Endodermal cell (in vitro differentiated cells): ENCODE data around the gene ZBED4. TPM values are rescaled to one million over a fixed set of nuclear protein-coding genes. Genes with fewer than 3 reads are reported as not detected.
"Not testable (repeated sequence)": the region's sequence is repeated elsewhere in the genome, so short reads cannot be mapped to it uniquely, and the experiment has no call there.

ENCODE experiments used
- DNase-seq: peaks from one replicate; pipeline ENCODE4 v3.0.0-alpha.2; 2017
- H3K27ac ChIP-seq: 2 replicates; pipeline ENCODE4 v1.5.1; 2013; ENCODE audit warnings: mild to moderate bottlenecking, low read depth, low read length, moderate library complexity
- H3K27me3 ChIP-seq: 2 replicates; pipeline ENCODE4 v1.6.1; 2013; ENCODE audit warnings: mild to moderate bottlenecking, low read length, moderate library complexity; ENCODE audit not compliant: insufficient read depth, control insufficient read depth, poor library complexity, severe bottlenecking
- H3K36me3 ChIP-seq: 2 replicates; pipeline ENCODE4 v1.7.0; 2013; ENCODE audit warnings: mild to moderate bottlenecking, low read length, moderate library complexity; ENCODE audit not compliant: control insufficient read depth, insufficient read depth
- H3K4me1 ChIP-seq: one replicate; pipeline ENCODE4 v1.7.0; 2013; ENCODE audit warnings: low read length; ENCODE audit not compliant: control insufficient read depth, insufficient read depth
- H3K4me3 ChIP-seq: 2 replicates; pipeline ENCODE4 v1.5.1; 2013; ENCODE audit warnings: mild to moderate bottlenecking, low read length, moderate library complexity
- H3K9ac ChIP-seq: 2 replicates; pipeline ENCODE4 v1.6.1; 2013; ENCODE audit warnings: mild to moderate bottlenecking, low read length, moderate library complexity; ENCODE audit not compliant: poor library complexity, severe bottlenecking; ENCODE audit errors: extremely low read depth
- H3K9me3 ChIP-seq: 2 replicates; pipeline ENCODE4 v1.6.1; 2013; ENCODE audit warnings: mild to moderate bottlenecking, low read length, moderate library complexity; ENCODE audit not compliant: control insufficient read depth
- H3K27ac Mint-ChIP-seq: 2 replicates; pipeline ENCODE4 v1.8.0; 2020; ENCODE audit warnings: mixed read lengths
- H3K27me3 Mint-ChIP-seq: 2 replicates; pipeline ENCODE4 v1.8.0; 2021; ENCODE audit warnings: mild to moderate bottlenecking, mixed read lengths; ENCODE audit not compliant: insufficient read depth
- H3K36me3 Mint-ChIP-seq: 2 replicates; pipeline ENCODE4 v1.8.0; 2020; ENCODE audit warnings: low read depth, mixed read lengths
- H3K4me1 Mint-ChIP-seq: 2 replicates; pipeline ENCODE4 v1.8.0; 2020; ENCODE audit warnings: mixed read lengths
- H3K4me3 Mint-ChIP-seq: 2 replicates; pipeline ENCODE4 v1.8.0; 2020; ENCODE audit warnings: mild to moderate bottlenecking, moderate library complexity, mixed read lengths
- H3K9me3 Mint-ChIP-seq: 2 replicates; pipeline ENCODE4 v1.8.0; 2020; ENCODE audit warnings: mild to moderate bottlenecking, mixed read lengths
- WGBS, 2 experiments: methylation state at CpG; one replicate each; pipeline versions ENCODE4 v1.1.5 to v1.1.7; 2013; ENCODE audit warnings: missing lambda C conversion rate in 2 of 2, mixed read lengths in 1 of 2; ENCODE audit not compliant: insufficient coverage in 1 of 2, insufficient read length in 1 of 2; 5-methylcytosine and 5-hydroxymethylcytosine counted together
- total RNA-seq, 2 donors: library from RNA; stranded (reverse); fragmentation: NEBNext Ultra II Directional in 1 of 2; extraction: Animal tissue kit (Norgen Biotek cat#: 25700) in 1 of 2; gene quantifications; 2 replicates in 1 of 2; 3 replicates in 1 of 2; pipeline ENCODE4 v1.2.1, GENCODE V29; 2021
- TF ChIP-seq, protein P1 (sequence below): fragments of 200-600 bp; sonication (generic); conservative IDR thresholded peaks from 2 replicates; pipeline ENCODE4 v1.5.0; 2021; ENCODE audit warnings: antibody characterized with exemption, mild to moderate bottlenecking

Gene ZBED4
- total RNA-seq, 2 donors from 2014 or later = 22.0 to 26.6 TPM

DNA sequence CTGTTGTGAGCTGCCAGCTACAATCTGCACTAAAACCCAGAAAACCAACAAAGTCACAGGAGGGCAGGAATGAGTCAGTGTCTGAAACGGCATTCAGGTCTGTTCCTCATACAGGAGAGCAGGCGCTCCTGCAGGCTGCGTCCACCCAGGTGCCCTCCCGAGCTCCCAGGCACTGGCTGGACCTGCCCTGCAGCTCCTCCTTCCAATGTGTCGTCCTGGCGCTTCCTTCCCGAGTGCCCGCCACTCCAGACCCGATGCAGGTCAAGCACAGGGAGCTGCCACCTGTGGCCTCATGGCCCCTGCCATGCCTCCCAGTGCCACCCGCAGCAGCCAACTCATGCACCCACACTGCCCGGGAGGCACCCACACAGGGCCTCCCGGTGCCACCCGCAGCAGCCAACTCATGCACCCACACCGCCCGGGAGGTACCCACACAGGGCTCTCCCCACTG, 38.0 kb upstream of the ZBED4 start:
- peaks cover 85% of the 10 kb centered on the region for H3K36me3 ChIP-seq
- no peaks in the 10 kb centered on the region for H3K27me3 Mint-ChIP-seq
- H3K4me1 ChIP-seq = no peaks in the 10 kb centered on the region
- no peaks in the 10 kb centered on the region for H3K9me3 ChIP-seq
- H3K27me3 ChIP-seq = no peaks in the 10 kb centered on the region
- H3K4me3 ChIP-seq = no peak overlapping the region
- H3K9me3 Mint-ChIP-seq = no peaks in the 10 kb centered on the region
- peaks cover 84% of the 10 kb centered on the region for H3K36me3 Mint-ChIP-seq
- H3K4me3 Mint-ChIP-seq = no peak overlapping the region
- no peak for DNase-seq
- TF ChIP-seq, protein P1, sequence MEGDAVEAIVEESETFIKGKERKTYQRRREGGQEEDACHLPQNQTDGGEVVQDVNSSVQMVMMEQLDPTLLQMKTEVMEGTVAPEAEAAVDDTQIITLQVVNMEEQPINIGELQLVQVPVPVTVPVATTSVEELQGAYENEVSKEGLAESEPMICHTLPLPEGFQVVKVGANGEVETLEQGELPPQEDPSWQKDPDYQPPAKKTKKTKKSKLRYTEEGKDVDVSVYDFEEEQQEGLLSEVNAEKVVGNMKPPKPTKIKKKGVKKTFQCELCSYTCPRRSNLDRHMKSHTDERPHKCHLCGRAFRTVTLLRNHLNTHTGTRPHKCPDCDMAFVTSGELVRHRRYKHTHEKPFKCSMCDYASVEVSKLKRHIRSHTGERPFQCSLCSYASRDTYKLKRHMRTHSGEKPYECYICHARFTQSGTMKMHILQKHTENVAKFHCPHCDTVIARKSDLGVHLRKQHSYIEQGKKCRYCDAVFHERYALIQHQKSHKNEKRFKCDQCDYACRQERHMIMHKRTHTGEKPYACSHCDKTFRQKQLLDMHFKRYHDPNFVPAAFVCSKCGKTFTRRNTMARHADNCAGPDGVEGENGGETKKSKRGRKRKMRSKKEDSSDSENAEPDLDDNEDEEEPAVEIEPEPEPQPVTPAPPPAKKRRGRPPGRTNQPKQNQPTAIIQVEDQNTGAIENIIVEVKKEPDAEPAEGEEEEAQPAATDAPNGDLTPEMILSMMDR = no peak
- H3K9ac ChIP-seq = no peak overlapping the region
- WGBS, 2 experiments = 94 to 100% methylated on average over 5 to 15 of the region's 15 CpGs
- no peak overlapping the region for H3K27ac ChIP-seq
- H3K27ac Mint-ChIP-seq = no peak overlapping the region
- H3K4me1 Mint-ChIP-seq = no peaks in the 10 kb centered on the region

DNA sequence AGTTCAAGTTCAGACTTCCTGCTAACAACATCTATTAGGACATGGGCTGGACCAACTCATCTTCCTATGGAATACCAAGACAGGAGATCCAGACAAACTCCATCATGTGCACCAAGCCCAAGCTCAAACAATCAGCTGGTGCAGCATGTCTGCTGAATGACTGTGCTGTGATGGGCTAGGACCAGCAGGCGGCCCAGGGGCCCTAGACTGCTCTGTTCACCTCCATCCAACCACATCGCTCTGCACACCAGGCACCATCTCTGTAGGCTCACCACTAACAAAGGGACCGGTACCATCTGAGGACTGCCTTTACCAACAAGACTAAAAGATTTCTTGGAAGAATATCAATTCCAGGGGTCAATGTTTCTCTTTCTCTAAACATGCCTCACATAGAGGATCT, 36.3 kb upstream of the ZBED4 start:
- H3K36me3 Mint-ChIP-seq = peaks cover 87% of the 10 kb centered on the region
- TF ChIP-seq, protein P1 = no peak

DNA sequence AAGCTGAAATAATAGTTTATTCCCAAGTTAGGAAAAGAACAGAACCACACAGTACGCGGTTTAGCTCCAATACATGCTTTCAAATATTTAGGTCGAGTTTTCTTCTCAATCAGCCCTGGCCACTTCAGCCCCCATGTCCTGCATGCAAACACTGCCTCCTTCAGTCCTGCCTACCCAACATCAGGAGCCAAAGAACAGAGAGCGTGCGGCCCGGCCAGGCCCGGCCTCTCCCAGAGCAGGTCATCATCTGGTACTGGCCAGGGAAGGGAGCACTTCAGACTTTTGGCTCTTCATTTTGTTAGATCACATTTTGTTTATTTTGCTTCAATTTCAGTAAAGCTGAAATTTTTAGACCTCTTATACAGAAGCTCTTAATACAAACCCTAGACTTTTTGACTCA, 32.7 kb upstream of the ZBED4 start:
- no peak for DNase-seq
- Histone ChIP-seq H3K27ac (no peak overlapping the region), H3K4me1 (no peaks in the 10 kb centered on the region), H3K9ac (no peak overlapping the region), H3K9me3 (no peaks in the 10 kb centered on the region), H3K4me3 (no peak overlapping the region), H3K27me3 (no peaks in the 10 kb centered on the region), H3K36me3 (peaks cover 92% of the 10 kb centered on the region)
- TF ChIP-seq, protein P1 = peak; percentile 16
- Mint-ChIP-seq H3K36me3 (peaks cover 88% of the 10 kb centered on the region), H3K4me3 (no peak overlapping the region), H3K9me3 (no peaks in the 10 kb centered on the region), H3K27ac (peak overlapping the region; percentile 52), H3K4me1 (peaks cover 29% of the 10 kb centered on the region), H3K27me3 (no peaks in the 10 kb centered on the region)
- 95 to 98% methylated on average over 7 of the region's 7 CpGs for WGBS, 2 experiments

More for the DNA sequence above, 36.3 kb upstream of the ZBED4 start:
- no peak for DNase-seq
- Histone ChIP-seq H3K27ac (no peak overlapping the region), H3K4me3 (no peak overlapping the region), H3K36me3 (peaks cover 86% of the 10 kb centered on the region), H3K9ac (no peak overlapping the region), H3K9me3 (no peaks in the 10 kb centered on the region), H3K4me1 (no peaks in the 10 kb centered on the region), H3K27me3 (no peaks in the 10 kb centered on the region)
- WGBS, 2 experiments = 80 to 82% methylated on average over 3 of the region's 3 CpGs
- Mint-ChIP-seq H3K9me3 (no peaks in the 10 kb centered on the region), H3K4me1 (peaks cover 3% of the 10 kb centered on the region), H3K27me3 (no peaks in the 10 kb centered on the region), H3K4me3 (no peak overlapping the region), H3K27ac (no peak overlapping the region)

DNA sequence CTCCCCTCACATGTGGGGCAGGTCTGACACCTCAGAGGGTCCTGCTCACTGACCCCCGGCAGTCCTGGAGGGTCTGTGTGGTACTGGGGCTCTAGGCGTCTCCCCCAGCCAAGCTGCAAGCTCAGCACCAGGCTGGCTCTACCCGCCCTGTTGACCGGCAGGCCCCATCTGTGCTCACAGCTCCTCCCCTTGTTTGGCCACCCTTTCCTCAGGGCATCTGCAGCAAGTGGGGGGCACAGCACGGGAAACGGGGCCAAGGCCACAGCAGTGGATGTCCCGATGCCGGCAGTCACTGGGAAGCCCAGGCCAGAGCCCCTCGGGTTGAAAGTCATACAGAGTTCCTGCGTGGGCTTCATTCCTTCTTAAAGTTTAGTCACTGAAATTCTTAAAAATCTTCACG, 31.9 kb upstream of the ZBED4 start:
- not testable (repeated sequence) for H3K4me3 Mint-ChIP-seq, H3K27me3 Mint-ChIP-seq, H3K27me3 ChIP-seq, H3K9me3 Mint-ChIP-seq, H3K27ac ChIP-seq, H3K9me3 ChIP-seq, DNase-seq, H3K9ac ChIP-seq, H3K4me1 ChIP-seq, H3K4me3 ChIP-seq
- Mint-ChIP-seq H3K27ac (peak overlapping the region; percentile 66), H3K36me3 (peaks cover 82% of the 10 kb centered on the region), H3K4me1 (peaks cover 30% of the 10 kb centered on the region)
- 81 to 93% methylated on average over 5 to 11 of the region's 11 CpGs for WGBS, 2 experiments
- H3K36me3 ChIP-seq = peaks cover 84% of the 10 kb centered on the region
